ENCODE results near the gene LARGE1. TPM values are rescaled to one million over a fixed set of nuclear protein-coding genes. Genes with fewer than 3 reads are reported as not detected.

Gene LARGE1
- total and polyA plus RNA-seq, 2 of the 13 experiments (the other 11 are each of a cell fraction or from before 2014, with no cell fraction given) = 8.4 to 11.0 TPM

DNA sequence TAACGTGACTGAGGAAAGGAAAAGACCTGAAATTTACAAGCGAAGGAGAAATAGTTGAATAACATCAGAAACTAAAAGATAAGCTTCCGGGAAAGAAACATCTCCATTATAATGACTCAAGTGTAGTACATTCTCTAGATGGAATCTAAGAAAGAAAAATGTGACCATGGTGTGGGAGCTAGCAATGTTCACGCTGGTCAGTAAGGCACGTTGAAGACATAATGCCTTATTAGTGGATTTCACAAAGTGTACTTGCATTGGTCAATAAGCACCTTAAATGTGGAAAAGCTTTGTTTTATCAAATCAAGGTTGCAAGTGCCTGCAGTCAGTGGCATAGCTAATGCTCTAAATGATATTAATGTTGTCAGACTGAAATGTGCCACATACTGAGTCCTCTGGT is 2.8 kb upstream of the LARGE1 start (continued):
- TF ChIP-seq, protein P1, sequence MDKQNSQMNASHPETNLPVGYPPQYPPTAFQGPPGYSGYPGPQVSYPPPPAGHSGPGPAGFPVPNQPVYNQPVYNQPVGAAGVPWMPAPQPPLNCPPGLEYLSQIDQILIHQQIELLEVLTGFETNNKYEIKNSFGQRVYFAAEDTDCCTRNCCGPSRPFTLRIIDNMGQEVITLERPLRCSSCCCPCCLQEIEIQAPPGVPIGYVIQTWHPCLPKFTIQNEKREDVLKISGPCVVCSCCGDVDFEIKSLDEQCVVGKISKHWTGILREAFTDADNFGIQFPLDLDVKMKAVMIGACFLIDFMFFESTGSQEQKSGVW (CRISPR knock-in tag; IDR thresholded peaks at IDR 0.05; ENCODE audit: borderline replicate concordance) = no peak

- H3K4me1 ChIP-seq (ENCODE audit: insufficient read depth, low read length) = peaks cover 46% of the 10 kb centered on the region
- H4K20me1 ChIP-seq (ENCODE audit: insufficient read depth, low read length) = no peaks in the 10 kb centered on the region
- H3K9me3 ChIP-seq (ENCODE audit: low read length) = no peaks in the 10 kb centered on the region
- peak; percentile 5; the same call in 2 of the 3 replicates for ATAC-seq
- H3K9ac ChIP-seq (ENCODE audit: insufficient read depth, low read depth, low read length) = peak overlapping the region; percentile 16; the same call in 1 of the 2 replicates
- no peaks in the 10 kb centered on the region for H3K36me3 ChIP-seq (replicated peaks in 1 of 2; ENCODE audit: control insufficient read depth in 1 of 2, insufficient read depth in 2 of 2, low read length in 2 of 2)
- FAIRE-seq = no peak
- H3K79me2 ChIP-seq (ENCODE audit: insufficient read depth, low read length) = peaks cover 20% of the 10 kb centered on the region
- in situ Hi-C loops (cut with HindIII; ENCODE audit: extremely low pct_ligation_motif_present, low pct_unique_long_range_greater_than_20kb) = loop anchor here (5.0 to 25.0 kb wide), 2 partner anchors 185 to 410 kb away; no protein-coding TSS in a partner anchor
- intact Hi-C loops (cut with micrococcal nuclease; ENCODE audit: unreplicated experiment) = loop anchor here (2.0 kb wide), 1 partner anchor 620 kb away; no protein-coding TSS in a partner anchor
- H3K4me2 ChIP-seq (ENCODE audit: low read depth, low read length) = peak overlapping the region; percentile 92
- peak; percentile 9 for DNase-seq (ENCODE audit: low spot score)
- POLR2A ChIA-PET = interaction anchor here (1.6 to 1.8 kb wide), 2 partner anchors 14 to 20 kb away, joined by 3 to 9 read pairs; no protein-coding TSS in a partner anchor
- H2AFZ ChIP-seq (ENCODE audit: low read length) = peak overlapping the region; percentile 40
- no peak overlapping the region for H3K27ac ChIP-seq (ENCODE audit: extremely low read length, insufficient read depth, low read length)
- CTCF ChIA-PET (ENCODE audit: low intra/inter-chr PET ratio, low total read pairs) = no interaction called here
- no CpG with 5 or more reads among the region's 23 CpGs for WGBS (ENCODE audit: low lambda C conversion rate)
- peak overlapping the region; percentile 55 to 77 (median 56) for H3K4me3 ChIP-seq (replicated peaks in 1 of 3; ENCODE audit: insufficient read depth in 1 of 3, low read depth in 2 of 3, low read length in 3 of 3)
- BruUV-seq (replicated peaks) = no TSS peak
- peaks cover 3 to 28% of the 10 kb centered on the region in 2 experiments; a peak in 4 of 5 replicates for H3K27me3 ChIP-seq (ENCODE audit: control insufficient read depth in 1 of 2, insufficient read depth in 2 of 2, low read length in 2 of 2)
- TF ChIP-seq, protein P2, sequence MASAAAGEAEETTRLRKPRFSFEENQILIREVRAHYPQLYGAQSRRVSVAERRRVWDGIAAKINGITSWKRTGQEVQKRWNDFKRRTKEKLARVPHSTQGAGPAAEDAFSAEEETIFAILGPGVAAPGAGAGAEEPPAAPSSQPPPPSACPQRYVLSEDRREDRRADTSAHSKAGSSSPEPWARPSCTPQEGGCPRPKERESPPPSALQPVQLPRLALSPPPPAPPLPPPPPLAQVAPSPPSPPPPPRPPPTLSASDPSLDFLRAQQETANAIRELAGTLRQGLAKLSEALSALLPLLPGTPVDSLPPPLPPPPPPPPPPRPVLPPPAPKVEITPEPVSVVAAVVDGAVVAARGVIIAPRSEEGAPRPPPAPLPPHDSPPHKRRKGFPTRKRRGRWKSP (CRISPR knock-in tag; IDR thresholded peaks at IDR 0.05) = 0 out of 2 replicates have a peak, but pooled peaks have one; percentile 35
- no peak for TF ChIP-seq PAX8 (CRISPR knock-in tag; IDR thresholded peaks at IDR 0.05; ENCODE audit: borderline replicate concordance)
- TF ChIP-seq ATF6 (CRISPR knock-in tag; conservative IDR thresholded peaks at IDR 0.05) = no peak
- peak; percentile 54; the same call in 1 of the 2 replicates for TF ChIP-seq ZNF83 (CRISPR knock-in tag; IDR thresholded peaks at IDR 0.05; ENCODE audit: borderline replicate concordance)
- TF ChIP-seq, protein P3, sequence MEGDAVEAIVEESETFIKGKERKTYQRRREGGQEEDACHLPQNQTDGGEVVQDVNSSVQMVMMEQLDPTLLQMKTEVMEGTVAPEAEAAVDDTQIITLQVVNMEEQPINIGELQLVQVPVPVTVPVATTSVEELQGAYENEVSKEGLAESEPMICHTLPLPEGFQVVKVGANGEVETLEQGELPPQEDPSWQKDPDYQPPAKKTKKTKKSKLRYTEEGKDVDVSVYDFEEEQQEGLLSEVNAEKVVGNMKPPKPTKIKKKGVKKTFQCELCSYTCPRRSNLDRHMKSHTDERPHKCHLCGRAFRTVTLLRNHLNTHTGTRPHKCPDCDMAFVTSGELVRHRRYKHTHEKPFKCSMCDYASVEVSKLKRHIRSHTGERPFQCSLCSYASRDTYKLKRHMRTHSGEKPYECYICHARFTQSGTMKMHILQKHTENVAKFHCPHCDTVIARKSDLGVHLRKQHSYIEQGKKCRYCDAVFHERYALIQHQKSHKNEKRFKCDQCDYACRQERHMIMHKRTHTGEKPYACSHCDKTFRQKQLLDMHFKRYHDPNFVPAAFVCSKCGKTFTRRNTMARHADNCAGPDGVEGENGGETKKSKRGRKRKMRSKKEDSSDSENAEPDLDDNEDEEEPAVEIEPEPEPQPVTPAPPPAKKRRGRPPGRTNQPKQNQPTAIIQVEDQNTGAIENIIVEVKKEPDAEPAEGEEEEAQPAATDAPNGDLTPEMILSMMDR (CRISPR knock-in tag; IDR thresholded peaks at IDR 0.05) = 0 out of 2 replicates have a peak, but pooled peaks have one; percentile 14
- peak; percentile 40; the same call in 1 of the 2 replicates for TF ChIP-seq ZNF777 (CRISPR knock-in tag; IDR thresholded peaks at IDR 0.05)
- TF ChIP-seq ZNF687 (CRISPR knock-in tag; IDR thresholded peaks at IDR 0.05) = peak; percentile 45
- TF ChIP-seq HCFC1 (IDR thresholded peaks at IDR 0.05; ENCODE audit: low read depth, low read length) = no peak
- no peak for TF ChIP-seq FOXA1 (IDR thresholded peaks at IDR 0.05)
- peak; percentile 41; the same call in 1 of the 2 replicates for TF ChIP-seq FOXA1 (CRISPR knock-in tag; IDR thresholded peaks at IDR 0.05)
Observed at GRCh38 chr22:33922349-33922681, 2.0 kb upstream of the LARGE1 start.
